ENCODE measurements around the gene RAB22A.

DNA sequence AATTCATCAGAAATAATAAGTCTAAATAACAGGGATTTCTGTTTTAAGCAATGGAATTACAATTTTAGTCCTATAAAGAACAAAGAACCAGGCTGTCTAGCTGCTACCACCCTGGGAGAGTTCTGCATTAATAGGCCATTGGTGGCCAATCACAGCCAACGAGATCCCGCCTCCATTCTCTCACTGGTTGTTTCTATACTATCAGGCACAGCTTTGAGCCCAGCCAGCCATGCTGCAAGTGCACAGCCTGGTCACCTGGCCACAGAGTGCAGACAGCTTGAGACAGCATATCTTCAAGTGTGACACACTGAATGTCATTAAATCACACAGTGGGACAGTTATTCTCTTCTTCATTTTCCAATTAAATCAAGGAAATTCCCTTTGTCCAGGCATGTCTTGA is 16.1 kb upstream of the RAB22A start:
- TF ChIP-seq, protein P1, sequence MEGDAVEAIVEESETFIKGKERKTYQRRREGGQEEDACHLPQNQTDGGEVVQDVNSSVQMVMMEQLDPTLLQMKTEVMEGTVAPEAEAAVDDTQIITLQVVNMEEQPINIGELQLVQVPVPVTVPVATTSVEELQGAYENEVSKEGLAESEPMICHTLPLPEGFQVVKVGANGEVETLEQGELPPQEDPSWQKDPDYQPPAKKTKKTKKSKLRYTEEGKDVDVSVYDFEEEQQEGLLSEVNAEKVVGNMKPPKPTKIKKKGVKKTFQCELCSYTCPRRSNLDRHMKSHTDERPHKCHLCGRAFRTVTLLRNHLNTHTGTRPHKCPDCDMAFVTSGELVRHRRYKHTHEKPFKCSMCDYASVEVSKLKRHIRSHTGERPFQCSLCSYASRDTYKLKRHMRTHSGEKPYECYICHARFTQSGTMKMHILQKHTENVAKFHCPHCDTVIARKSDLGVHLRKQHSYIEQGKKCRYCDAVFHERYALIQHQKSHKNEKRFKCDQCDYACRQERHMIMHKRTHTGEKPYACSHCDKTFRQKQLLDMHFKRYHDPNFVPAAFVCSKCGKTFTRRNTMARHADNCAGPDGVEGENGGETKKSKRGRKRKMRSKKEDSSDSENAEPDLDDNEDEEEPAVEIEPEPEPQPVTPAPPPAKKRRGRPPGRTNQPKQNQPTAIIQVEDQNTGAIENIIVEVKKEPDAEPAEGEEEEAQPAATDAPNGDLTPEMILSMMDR (IDR thresholded peaks at IDR 0.05): no peak
- TF ChIP-seq POLR2A (IDR thresholded peaks at IDR 0.05) (no peak), EP300 (IDR thresholded peaks at IDR 0.05) (no peak)

All from tibial nerve (tissue), 4 donors.